GM15510 (cell line): Measurements from ENCODE around the gene WWTR1.

Source experiments
- POLR2A ChIP-seq: IDR thresholded peaks from 3 replicates; pipeline ENCODE4 v1.6.1; 2011; ENCODE audit warnings: borderline replicate concordance; ENCODE audit not compliant: insufficient read length; ENCODE audit errors: extremely low read depth

The WWTR1 gene

GRCh38 chr3:149657926-149658743 lies at the start of gene WWTR1:
Gene WWTR1 (minus strand): TSS chr3:149658025. CDS start chr3:149657306, 719 bp downstream.
- peak; percentile 54 for TF ChIP-seq POLR2A

GRCh38 chr3:149706905-149707304 lies 49.1 kb upstream of the WWTR1 start:
- no peak for TF ChIP-seq POLR2A

DNA sequence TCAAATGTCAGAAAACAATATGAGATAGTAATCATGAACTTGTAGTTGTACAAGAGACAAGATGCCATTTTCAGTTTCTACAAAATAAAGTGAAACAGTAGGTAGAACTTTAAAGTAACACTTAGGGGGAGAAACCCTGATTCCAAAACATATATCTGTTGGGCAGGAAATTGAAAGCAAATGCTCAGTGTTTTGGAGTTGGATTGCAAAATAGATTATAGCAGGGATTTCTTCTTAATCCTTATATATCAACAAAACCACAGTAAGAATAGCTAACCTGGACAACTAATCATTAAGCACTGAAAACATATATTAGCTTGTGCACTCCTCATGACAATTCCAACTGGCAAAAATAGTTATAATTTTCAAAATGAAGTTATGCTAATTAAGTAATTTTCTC lies 47.6 kb upstream of the WWTR1 start:
- TF ChIP-seq POLR2A: no peak

GRCh38 chr3:149703466-149703865 lies 45.6 kb upstream of the WWTR1 start:
- TF ChIP-seq POLR2A: no peak

GRCh38 chr3:149702691-149703441 lies 45.0 kb upstream of the WWTR1 start:
- no peak for TF ChIP-seq POLR2A

DNA sequence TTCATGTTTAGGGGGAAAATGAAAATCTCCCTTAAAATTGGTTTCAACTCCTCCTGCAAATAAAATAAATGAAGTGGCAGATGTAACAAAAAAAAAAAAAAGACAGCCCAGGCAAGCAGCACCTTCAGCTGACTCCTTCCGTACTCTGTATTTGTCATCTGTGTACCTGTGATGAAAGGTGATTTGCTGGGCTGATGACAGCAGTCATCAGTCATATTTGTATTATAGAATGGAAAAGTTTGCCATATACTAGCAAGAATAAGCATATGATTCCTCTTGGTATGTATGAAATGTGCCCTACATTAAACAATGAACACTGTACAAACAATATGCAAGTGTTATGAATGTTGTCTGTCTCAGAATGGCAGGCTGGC lies 44.1 kb upstream of the WWTR1 start:
- no peak for TF ChIP-seq POLR2A

- no peak for TF ChIP-seq POLR2A
These were observed 43.6 kb upstream of the WWTR1 start for GRCh38 chr3:149701206-149701976.

GRCh38 chr3:149688122-149688757 lies 30.4 kb upstream of the WWTR1 start:
- TF ChIP-seq POLR2A: no peak

DNA sequence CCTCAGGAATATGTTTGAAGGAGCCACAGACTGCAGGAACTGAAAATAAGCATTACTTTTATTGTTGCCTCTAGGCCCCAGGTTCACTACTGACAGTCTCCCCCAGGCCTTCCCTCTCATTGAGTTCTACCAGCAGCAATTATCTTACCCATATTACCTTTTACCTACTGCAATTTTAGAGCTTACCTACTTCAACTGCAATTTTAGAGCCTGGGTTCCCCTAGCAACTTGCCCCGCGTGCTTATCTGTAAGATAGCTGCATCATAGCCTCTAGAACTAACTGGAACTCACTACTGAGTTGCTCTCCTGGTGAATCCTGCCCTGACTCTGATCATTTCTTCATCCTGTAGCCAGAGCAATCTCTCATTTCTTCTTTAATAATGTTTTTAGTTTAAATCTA lies 29.2 kb upstream of the WWTR1 start:
- TF ChIP-seq POLR2A: no peak

- TF ChIP-seq POLR2A: no peak
These were observed 20.6 kb upstream of the WWTR1 start for GRCh38 chr3:149678351-149678950.

DNA sequence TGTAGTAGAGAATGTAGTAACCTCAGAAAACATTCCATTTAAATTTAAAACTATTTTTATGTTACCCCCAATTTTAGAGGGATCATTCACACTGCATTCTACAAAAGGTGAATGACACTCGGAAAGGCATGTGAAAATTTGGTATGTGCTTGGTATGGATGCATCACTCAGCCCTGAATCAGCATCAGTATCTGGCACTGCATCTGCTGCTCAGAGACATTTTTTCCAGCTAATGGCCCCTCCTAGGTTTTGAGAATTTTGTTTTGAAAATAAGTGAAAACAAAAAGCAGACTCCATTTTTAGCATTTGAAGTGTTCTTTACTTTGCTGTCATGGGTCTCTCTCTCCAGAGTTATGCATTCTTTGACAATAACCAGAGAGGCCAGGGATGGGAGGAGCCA lies 15.6 kb upstream of the WWTR1 start:
- TF ChIP-seq POLR2A: no peak

DNA sequence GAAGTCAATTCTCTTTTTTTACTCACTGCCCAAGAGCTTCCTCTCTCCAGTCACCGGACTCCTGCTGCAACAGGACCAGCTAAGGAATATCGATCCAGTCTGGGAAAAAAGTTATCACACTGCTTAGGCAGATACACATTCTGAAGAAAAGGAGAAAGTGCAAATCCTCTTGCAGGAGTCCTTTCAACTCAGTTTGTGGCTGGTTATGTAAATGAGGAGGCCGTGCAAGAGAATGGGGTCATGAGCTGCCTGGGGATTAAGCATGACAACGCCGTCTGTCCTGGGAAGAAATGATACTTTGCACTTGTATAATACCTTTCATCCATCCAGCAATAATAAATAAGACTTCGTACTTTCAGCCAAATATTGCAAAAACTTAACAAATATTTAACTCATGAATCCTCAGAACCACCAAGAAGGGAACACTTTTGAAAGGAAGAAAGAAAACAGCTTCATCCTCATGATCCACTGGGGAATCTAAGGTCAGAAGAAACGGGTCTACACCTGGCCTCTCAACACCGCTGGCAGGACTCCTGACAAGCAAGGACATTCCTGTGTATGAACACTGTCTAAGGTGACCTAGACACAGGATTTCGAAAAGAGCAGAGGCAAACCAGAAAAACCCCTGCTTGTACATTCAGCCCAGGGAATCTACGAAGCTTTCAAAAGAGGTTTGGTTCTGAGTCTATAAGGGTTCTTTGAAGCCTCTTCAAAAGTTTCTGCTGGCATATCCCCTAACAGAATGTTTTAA lies 13.1 kb upstream of the WWTR1 start:
- no peak for TF ChIP-seq POLR2A

DNA sequence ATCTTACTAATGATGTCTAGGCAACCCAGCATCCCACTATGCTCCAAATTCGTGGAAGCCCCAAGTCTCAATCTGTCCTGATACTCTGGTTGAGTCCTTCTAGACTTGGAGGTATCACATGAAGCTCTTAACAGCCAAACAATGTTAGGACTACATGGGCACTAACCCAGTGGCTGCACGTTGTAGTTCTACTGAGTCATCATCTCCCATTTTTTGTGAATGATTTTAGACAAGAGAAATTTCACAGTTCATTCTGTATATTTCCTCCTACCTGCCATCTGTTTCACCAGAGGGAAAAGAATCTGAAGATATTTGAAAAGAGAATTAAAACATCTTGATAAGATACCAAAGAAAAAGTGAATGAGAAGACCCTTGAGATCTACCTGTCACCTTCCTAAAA lies 9.8 kb upstream of the WWTR1 start:
- TF ChIP-seq POLR2A: no peak

DNA sequence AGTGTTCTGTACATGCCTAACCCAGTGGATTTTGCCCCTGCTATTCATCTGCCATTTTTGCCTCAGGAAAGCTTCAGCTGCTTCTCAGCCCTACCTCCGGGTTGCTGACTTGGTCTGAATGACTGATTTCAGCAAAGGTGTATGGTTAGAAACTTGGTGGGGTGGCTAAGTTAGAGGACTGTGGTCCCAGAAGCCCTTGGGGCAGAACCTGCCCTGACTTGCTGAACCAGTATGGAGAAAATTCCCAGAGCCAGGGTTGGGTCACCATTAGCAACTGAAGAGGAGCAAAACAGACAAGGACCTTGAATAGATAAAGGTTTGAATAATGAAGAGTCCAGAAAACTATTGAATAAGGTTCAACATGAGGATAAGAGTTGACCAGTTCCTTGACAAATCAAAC lies 6.1 kb upstream of the WWTR1 start:
- no peak for TF ChIP-seq POLR2A

DNA sequence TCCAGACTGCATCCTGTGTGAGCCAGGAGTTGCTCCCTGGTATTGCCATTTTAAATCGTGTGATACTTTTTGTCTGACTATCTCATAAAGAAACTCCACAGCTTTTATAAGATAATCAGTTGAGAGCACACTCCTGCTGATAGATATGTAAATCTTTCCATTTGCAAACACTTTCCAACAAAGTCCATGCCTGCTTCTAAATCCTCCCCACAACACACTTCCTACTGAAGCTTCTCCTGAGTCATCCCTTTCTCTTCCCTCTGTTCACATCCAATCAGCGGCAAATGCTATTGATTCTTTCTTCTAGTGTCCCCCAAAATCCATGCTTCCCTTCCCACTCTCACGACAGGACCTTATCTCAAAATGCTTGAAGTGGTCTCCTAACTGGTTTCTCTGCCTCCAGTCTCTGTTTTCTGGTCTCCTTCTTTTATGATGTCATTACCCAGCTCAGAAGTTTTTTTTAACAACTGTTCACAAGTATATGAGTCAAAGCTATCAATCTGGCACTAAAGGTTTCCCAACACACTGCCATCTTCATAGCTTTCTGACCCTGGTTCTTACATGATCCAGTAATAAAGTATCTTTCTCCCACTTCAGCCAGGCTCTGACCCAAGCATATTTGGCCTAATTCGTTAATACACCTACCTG lies 4.5 kb upstream of the WWTR1 start:
- TF ChIP-seq POLR2A: no peak
